ENCODE data around the gene CCDC93. TPM values are rescaled to one million over a fixed set of nuclear protein-coding genes. Genes with fewer than 3 reads are reported as not detected.
A peak's percentile ranks its signal among the peaks of the same experiment; 100 is the strongest.

Gene CCDC93
- total RNA-seq, 8 experiments from 2014 or later, result 13.3 to 201 (median 35.0) TPM

- WGBS, 10 experiments, result 90 to 100% (median 100%) methylated on average over 1 to 3 of the region's 3 CpGs
- Histone ChIP-seq H3K4me1 (replicated peaks in 1 of 2) (no peaks in the 10 kb centered on the region), H3K27ac (no peak overlapping the region), H3K4me3 (no peak overlapping the region)
- no peak for ATAC-seq (replicated peaks in 6 of 8)
- in situ Hi-C loops (cut with MboI; ENCODE audit: low pct_unique_long_range_greater_than_20kb in 2 of 9, low sequenced_read_pairs in 9 of 9, unreplicated experiment in 9 of 9), result no loop called here
These were observed 52.7 kb downstream of the CCDC93 start for GRCh38 chr2:117961201-117961600.

- ATAC-seq (replicated peaks in 6 of 8), result no peak
These were observed 53.6 kb downstream of the CCDC93 start for GRCh38 chr2:117960231-117960630.

DNA sequence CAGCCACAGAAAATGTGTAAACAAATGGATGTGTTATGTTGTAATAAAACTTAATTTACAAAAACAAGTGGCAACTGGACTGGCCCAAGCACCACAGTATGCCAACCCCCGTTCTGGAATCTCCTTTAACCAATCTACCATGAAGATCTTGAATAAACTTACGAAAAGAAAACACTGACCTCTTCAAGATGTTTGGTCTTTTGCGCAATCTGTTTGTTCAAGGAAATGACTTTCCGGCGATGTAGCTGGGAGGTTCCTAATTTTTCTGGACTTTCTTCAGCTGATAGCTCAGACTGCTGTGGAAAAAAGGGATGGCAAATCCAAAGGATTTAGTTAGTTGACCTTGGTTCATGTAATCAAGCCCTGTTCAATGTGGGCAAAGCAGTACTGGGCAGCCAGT, 55.7 kb downstream of the CCDC93 start:
- ATAC-seq (replicated peaks in 6 of 8), result peak in 2 of 8 experiments; percentile 21 to 88
- H3K27ac ChIP-seq, result no peak overlapping the region
- in situ Hi-C loops (cut with MboI; ENCODE audit: low pct_unique_long_range_greater_than_20kb in 2 of 9, low sequenced_read_pairs in 9 of 9, unreplicated experiment in 9 of 9), result loop anchor here in 1 of 9 experiments (10.0 kb wide), 1 partner anchor 47 kb away; no protein-coding TSS in a partner anchor
- H3K4me3 ChIP-seq, result no peak overlapping the region
- H3K4me1 ChIP-seq (replicated peaks in 1 of 2), result no peaks in the 10 kb centered on the region
- 33 to 100% (median 89%) methylated on average over 1 to 5 of the region's 5 CpGs; no CpG with 5 or more reads in 1 of the 10 experiments for WGBS, 10 experiments

More at GRCh38 chr2:117960231-117960630, 53.6 kb downstream of the CCDC93 start:
- WGBS, 10 experiments, result 60 to 100% (median 100%) methylated on average over 1 to 4 of the region's 4 CpGs; no CpG with 5 or more reads in 4 of the 10 experiments
- in situ Hi-C loops (cut with MboI; ENCODE audit: low pct_unique_long_range_greater_than_20kb in 2 of 9, low sequenced_read_pairs in 9 of 9, unreplicated experiment in 9 of 9), result no loop called here
- H3K4me3 ChIP-seq, result no peak overlapping the region
- H3K4me1 ChIP-seq (replicated peaks in 1 of 2), result no peaks in the 10 kb centered on the region
- H3K27ac ChIP-seq, result no peak overlapping the region

DNA sequence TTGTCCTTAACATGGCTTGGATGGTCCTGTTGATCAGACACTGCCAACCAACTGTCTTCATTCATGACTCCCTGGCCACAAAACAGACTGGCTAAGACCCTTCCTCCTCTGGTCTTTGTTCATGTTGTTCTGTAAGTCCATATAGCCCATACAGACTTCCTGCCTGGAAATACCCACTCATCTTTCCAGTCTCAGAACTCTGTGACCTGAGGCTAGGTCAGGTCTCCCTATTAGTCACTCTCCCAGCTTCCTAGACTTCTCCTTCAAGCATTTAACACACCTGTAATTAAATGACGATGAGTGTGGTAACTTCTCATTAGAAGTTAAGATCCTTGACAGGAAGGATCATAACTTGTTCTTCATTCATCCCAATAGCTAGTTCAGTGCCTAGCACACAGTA, 56.3 kb downstream of the CCDC93 start:
- in situ Hi-C loops (cut with MboI; ENCODE audit: low pct_unique_long_range_greater_than_20kb in 2 of 9, low sequenced_read_pairs in 9 of 9, unreplicated experiment in 9 of 9), result loop anchor here in 1 of 9 experiments (10.0 kb wide), 1 partner anchor 47 kb away; no protein-coding TSS in a partner anchor
- H3K4me3 ChIP-seq, result no peak overlapping the region
- no peaks in the 10 kb centered on the region for H3K4me1 ChIP-seq (replicated peaks in 1 of 2)
- 86 to 100% (median 100%) methylated on average over 1 of the region's 1 CpG; no CpG with 5 or more reads in 5 of the 10 experiments for WGBS, 10 experiments
- no peak for ATAC-seq (replicated peaks in 6 of 8)
- H3K27ac ChIP-seq, result no peak overlapping the region

- no peak overlapping the region for H3K4me3 ChIP-seq
- WGBS, 10 experiments, result 80 to 100% (median 86%) methylated on average over 1 of the region's 1 CpG; no CpG with 5 or more reads in 5 of the 10 experiments
- ATAC-seq (replicated peaks in 6 of 8), result peak in 2 of 8 experiments; percentile 29 to 53
These were observed 57.7 kb downstream of the CCDC93 start for GRCh38 chr2:117956036-117956796.

GRCh38 chr2:117953231-117953630, 60.6 kb downstream of the CCDC93 start:
- in situ Hi-C loops (cut with MboI; ENCODE audit: low pct_unique_long_range_greater_than_20kb in 2 of 9, low sequenced_read_pairs in 9 of 9, unreplicated experiment in 9 of 9), result loop anchor here in 1 of 9 experiments (10.0 kb wide), 1 partner anchor 52 kb away; no protein-coding TSS in a partner anchor
- ATAC-seq (replicated peaks in 6 of 8), result no peak
- Histone ChIP-seq H3K4me3 (no peak overlapping the region), H3K4me1 (replicated peaks in 1 of 2) (no peaks in the 10 kb centered on the region), H3K27ac (no peak overlapping the region)

More at GRCh38 chr2:117956036-117956796, 57.7 kb downstream of the CCDC93 start:
- Histone ChIP-seq H3K27ac (no peak overlapping the region), H3K4me1 (replicated peaks in 1 of 2) (no peaks in the 10 kb centered on the region)
- in situ Hi-C loops (cut with MboI; ENCODE audit: low pct_unique_long_range_greater_than_20kb in 2 of 9, low sequenced_read_pairs in 9 of 9, unreplicated experiment in 9 of 9), result loop anchor here in 1 of 9 experiments (10.0 kb wide), 1 partner anchor 49 kb away; no protein-coding TSS in a partner anchor

GRCh38 chr2:117952701-117953100, 61.2 kb downstream of the CCDC93 start:
- ATAC-seq (replicated peaks in 6 of 8), result no peak
- no peak overlapping the region for H3K27ac ChIP-seq
- H3K4me1 ChIP-seq (replicated peaks in 1 of 2), result no peaks in the 10 kb centered on the region
- in situ Hi-C loops (cut with MboI; ENCODE audit: low pct_unique_long_range_greater_than_20kb in 2 of 9, low sequenced_read_pairs in 9 of 9, unreplicated experiment in 9 of 9), result loop anchor here in 1 of 9 experiments (10.0 kb wide), 1 partner anchor 52 kb away; no protein-coding TSS in a partner anchor
- H3K4me3 ChIP-seq, result no peak overlapping the region

GRCh38 chr2:117952228-117952627, 61.6 kb downstream of the CCDC93 start:
- Histone ChIP-seq H3K4me1 (replicated peaks in 1 of 2) (no peaks in the 10 kb centered on the region), H3K27ac (no peak overlapping the region), H3K4me3 (no peak overlapping the region)
- no peak for ATAC-seq (replicated peaks in 6 of 8)
- in situ Hi-C loops (cut with MboI; ENCODE audit: low pct_unique_long_range_greater_than_20kb in 2 of 9, low sequenced_read_pairs in 9 of 9, unreplicated experiment in 9 of 9), result loop anchor here in 1 of 9 experiments (10.0 kb wide), 1 partner anchor 53 kb away; no protein-coding TSS in a partner anchor
- WGBS, 10 experiments, result 53 to 100% (median 92%) methylated on average over 1 to 4 of the region's 4 CpGs; no CpG with 5 or more reads in 1 of the 10 experiments

DNA sequence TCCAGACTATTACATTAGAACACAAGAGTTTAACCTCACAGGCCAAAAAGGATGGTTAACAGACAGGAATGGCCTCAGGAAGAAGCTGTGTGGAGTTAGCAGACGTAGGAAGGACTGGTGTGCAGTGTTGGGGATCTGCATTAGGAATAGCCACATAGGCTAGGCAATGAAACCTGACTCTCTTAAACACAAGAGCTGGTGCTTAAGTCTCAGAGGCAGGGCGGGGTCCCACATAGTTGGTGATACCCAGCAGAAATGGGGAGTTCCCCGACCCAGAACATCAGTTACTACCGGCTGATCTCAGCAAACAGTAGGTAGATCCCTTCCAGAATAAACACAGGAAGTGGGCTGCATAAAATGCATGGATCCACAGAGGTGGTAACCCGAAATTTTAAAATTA, 64.1 kb downstream of the CCDC93 start:
- 73 to 100% (median 80%) methylated on average over 1 to 4 of the region's 5 CpGs; no CpG with 5 or more reads in 3 of the 10 experiments for WGBS, 10 experiments
- Histone ChIP-seq H3K27ac (no peak overlapping the region), H3K4me3 (no peak overlapping the region), H3K4me1 (replicated peaks in 1 of 2) (no peaks in the 10 kb centered on the region)
- peak in 3 of 8 experiments; percentile 79 to 92 (median 88) for ATAC-seq (replicated peaks in 6 of 8)
- in situ Hi-C loops (cut with MboI; ENCODE audit: low pct_unique_long_range_greater_than_20kb in 2 of 9, low sequenced_read_pairs in 9 of 9, unreplicated experiment in 9 of 9), result loop anchor here in 1 of 9 experiments (10.0 kb wide), 1 partner anchor 55 kb away; no protein-coding TSS in a partner anchor

DNA sequence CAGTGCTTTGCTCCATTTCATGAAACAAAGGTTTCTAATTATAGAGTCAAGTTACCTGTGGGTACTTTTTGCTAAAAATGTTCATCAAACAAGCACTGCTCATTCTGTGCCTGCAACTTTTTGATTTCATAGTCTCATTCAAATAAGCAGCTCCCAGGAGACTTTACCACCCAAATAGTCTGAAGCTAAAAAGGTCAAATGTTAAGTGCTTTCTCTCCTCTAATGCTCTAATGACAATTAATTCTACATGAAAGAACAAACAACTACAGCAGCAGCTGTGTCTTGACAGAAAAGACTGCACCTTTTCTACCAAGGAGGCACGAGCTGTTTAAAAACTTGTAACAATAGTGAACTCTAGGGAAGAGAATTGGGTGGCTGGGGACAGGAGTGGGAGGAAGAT, 65.3 kb downstream of the CCDC93 start:
- Histone ChIP-seq H3K4me1 (replicated peaks in 1 of 2) (no peaks in the 10 kb centered on the region), H3K27ac (no peak overlapping the region), H3K4me3 (no peak overlapping the region)
- ATAC-seq (replicated peaks in 6 of 8), result no peak
- in situ Hi-C loops (cut with MboI; ENCODE audit: low pct_unique_long_range_greater_than_20kb in 2 of 9, low sequenced_read_pairs in 9 of 9, unreplicated experiment in 9 of 9), result no loop called here
- WGBS, 10 experiments, result 0 to 22% (median 13%) methylated on average over 1 of the region's 1 CpG; no CpG with 5 or more reads in 6 of the 10 experiments

- 20 to 100% (median 92%) methylated on average over 1 to 4 of the region's 5 CpGs; no CpG with 5 or more reads in 4 of the 10 experiments for WGBS, 10 experiments
- H3K27ac ChIP-seq, result no peak overlapping the region
- no peak overlapping the region for H3K4me3 ChIP-seq
- in situ Hi-C loops (cut with MboI; ENCODE audit: low pct_unique_long_range_greater_than_20kb in 2 of 9, low sequenced_read_pairs in 9 of 9, unreplicated experiment in 9 of 9), result no loop called here
- no peak for ATAC-seq (replicated peaks in 6 of 8)
- H3K4me1 ChIP-seq (replicated peaks in 1 of 2), result no peaks in the 10 kb centered on the region
These were observed 68.6 kb downstream of the CCDC93 start for GRCh38 chr2:117945296-117945695.

DNA sequence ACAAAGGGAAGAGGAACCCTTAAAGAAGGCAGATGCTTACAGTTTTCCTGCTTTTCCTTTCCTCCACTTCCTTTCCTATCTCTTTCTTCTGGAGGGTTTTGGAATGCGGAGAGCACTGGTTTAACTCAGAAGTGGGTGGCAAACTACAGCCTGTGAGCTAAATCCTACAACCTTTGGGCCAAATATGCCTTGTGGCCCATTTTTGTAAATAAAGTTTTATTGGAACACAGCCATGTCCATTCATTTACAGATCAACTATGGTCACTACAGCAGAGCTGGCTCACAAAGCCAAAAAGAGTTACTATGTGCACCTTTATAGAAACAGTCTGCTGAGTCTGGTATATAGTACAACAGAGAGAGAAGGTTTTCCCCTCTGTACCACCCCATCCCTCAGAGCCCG, 69.1 kb downstream of the CCDC93 start:
- WGBS, 10 experiments, result 83 to 100% (median 100%) methylated on average over 1 to 2 of the region's 2 CpGs; no CpG with 5 or more reads in 2 of the 10 experiments
- Histone ChIP-seq H3K4me1 (replicated peaks in 1 of 2) (no peaks in the 10 kb centered on the region), H3K4me3 (no peak overlapping the region), H3K27ac (no peak overlapping the region)
- no peak for ATAC-seq (replicated peaks in 6 of 8)
- in situ Hi-C loops (cut with MboI; ENCODE audit: low pct_unique_long_range_greater_than_20kb in 2 of 9, low sequenced_read_pairs in 9 of 9, unreplicated experiment in 9 of 9), result no loop called here

DNA sequence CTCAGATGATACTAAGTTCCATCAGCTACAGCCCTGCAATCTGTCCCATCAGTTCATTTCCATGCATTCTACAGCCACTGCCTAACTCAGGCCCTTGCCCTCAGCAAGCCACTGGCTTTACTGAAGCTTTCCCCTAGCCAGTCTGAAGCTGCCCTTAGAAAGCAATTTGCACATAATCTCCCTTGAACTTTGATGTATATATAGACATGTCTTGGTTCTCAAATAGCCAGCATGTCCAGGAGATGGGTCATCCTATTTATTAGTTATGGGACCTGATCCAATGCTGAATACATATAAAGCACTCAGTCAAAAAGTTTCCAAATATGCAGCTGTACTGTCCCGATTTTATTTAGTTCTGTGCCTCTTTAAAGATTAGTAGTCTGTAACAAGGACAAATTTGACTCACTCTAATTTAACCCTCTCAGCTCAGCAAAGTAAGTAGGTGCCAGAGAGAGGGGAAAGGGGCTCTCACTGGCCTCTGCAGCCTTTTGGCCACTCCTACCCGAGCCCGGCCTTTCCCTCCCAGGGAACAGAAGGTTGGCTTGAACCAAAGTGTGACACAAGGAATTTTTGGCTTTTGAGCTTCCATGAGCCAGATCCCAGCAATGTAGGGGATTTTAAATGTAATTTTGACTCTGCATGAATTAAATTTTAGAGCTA, 70.7 kb downstream of the CCDC93 start:
- no peak overlapping the region for H3K4me3 ChIP-seq
- no peaks in the 10 kb centered on the region for H3K4me1 ChIP-seq (replicated peaks in 1 of 2)
- WGBS, 10 experiments, result 40 to 100% (median 90%) methylated on average over 1 to 3 of the region's 3 CpGs; no CpG with 5 or more reads in 6 of the 10 experiments
- in situ Hi-C loops (cut with MboI; ENCODE audit: low pct_unique_long_range_greater_than_20kb in 2 of 9, low sequenced_read_pairs in 9 of 9, unreplicated experiment in 9 of 9), result no loop called here
- peak in 3 of 8 experiments; percentile 40 to 73 (median 64) for ATAC-seq (replicated peaks in 6 of 8)
- no peak overlapping the region for H3K27ac ChIP-seq
